ENCODE data around the gene CDS2.
A peak's percentile ranks its signal among the peaks of the same experiment; 100 is the strongest.

GRCh38 chr20:5078399-5078958 is 48.3 kb upstream of the CDS2 start:
- TF ChIP-seq CTCF (IDR thresholded peaks at IDR 0.05), result no peak
- peak; percentile 25 for TF ChIP-seq POLR2AphosphoS5 (IDR thresholded peaks at IDR 0.05)

Data from prostate gland (tissue), 2 donors.